Measurements from ENCODE around the gene IRF2BP2.
A peak's percentile ranks its signal among the peaks of the same experiment; 100 is the strongest.

Gene IRF2BP2

GRCh38 chr1:234585330-234586055 is 24.5 kb downstream of the IRF2BP2 start:
- no peak for DNase-seq

DNA sequence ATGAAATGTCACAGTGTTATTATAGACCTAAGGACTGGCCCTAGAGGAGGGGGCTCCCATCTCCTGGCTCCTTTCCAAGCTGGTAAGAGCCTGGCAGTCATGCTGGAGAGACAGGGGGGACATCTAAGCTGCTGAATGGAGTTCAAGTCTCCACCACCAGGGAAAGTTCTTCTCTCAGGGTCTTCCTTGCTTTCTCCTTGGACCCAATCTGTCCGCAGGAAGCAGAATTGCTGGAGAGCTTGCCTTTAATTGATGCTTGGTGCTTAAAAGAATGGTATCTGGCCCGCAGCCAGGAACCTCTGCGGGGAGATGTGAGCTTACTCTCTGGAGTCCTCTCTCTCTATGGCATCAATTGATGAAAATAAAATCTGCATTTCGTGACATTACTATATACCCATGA is 25.1 kb downstream of the IRF2BP2 start:
- peak in 9 of 51 donors; percentile 12 to 41 (median 23) for DNase-seq

GRCh38 chr1:234584420-234584805 is 25.6 kb downstream of the IRF2BP2 start:
- DNase-seq, result no peak

- DNase-seq, result peak in 18 of 51 donors; percentile 16 to 59 (median 35)
These were observed 26.1 kb downstream of the IRF2BP2 start for GRCh38 chr1:234583755-234584419.

DNA sequence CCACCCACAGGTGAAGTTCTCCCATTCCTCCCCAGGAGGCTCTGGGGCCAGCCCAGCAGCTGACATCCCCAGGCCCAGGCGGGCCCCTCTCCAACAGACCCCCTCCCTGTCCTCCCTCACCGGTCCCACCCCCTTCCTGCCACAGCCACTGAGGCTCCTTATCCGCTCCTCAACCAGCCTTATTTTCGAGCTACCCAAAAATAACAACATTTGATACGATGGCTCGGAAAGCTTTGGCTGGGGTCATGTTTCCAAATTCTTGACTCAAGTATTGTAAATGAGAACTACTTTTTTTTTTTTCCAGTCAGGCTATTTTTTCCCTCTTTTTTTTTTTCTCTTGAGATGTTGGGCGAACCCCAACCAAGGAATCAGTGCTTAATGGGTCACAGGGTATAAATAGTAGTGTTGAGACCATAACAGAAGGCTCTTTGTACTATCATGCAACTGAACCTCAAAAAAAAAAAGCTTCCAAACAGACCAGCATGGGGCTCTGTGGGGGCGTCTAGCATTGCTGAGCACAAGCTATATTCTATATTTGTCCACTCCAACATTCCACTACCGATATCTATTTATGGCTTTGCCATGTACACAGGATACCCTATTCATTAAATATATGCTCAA is 27.2 kb downstream of the IRF2BP2 start:
- DNase-seq, result no peak

DNA sequence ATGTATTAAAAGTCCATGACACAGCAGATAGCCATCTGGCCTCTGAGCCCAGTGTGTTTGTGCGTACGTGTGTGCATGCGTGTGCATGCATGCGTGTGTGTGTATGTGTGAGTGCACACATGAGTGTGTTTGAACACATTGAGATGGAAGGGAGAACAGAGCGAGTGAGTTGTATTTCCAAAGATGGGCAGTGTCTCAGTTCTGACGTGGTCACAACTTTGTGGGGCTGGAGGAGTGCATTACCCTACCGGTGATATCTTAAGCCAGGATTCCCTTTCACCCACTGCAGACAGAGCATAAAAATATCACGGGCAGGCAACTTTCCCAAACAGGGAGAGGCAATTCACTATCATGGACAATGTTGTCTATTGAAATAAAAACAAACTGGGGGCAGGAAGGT is 27.8 kb downstream of the IRF2BP2 start:
- DNase-seq, result no peak

DNA sequence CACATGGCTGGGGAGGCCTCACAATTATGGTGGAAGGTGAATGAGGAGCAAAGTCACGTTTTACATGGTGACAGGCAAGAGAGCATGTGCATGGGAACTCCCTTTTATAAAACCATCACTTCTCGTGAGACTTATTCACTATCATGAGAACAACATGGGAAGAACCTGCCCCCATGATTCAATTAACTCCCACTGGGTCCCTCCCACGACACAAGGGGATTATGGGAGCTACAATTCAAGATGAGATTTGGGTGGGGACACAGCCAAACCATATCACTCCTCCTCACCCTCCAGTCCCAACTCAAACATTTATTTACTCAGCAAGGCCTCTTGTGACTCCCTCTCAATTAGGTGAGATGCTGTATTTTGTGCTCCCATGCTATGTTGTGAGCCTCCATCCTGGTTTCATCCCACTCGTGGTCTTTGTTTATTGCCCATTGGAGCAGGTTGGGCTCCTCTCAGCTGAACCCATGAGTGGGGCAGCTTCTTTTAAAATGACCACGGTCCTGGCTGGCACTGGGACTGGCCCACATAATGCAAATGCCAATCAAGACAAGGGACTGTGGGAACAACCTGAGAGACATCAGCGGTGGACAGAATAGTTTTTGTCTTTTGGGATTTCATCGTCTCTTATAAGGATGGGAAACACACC is 28.8 kb downstream of the IRF2BP2 start:
- no peak for DNase-seq

- DNase-seq, result no peak
These were observed 30.0 kb downstream of the IRF2BP2 start for GRCh38 chr1:234579967-234580366.

GRCh38 chr1:234578735-234579134 is 31.2 kb downstream of the IRF2BP2 start:
- no peak for DNase-seq

DNA sequence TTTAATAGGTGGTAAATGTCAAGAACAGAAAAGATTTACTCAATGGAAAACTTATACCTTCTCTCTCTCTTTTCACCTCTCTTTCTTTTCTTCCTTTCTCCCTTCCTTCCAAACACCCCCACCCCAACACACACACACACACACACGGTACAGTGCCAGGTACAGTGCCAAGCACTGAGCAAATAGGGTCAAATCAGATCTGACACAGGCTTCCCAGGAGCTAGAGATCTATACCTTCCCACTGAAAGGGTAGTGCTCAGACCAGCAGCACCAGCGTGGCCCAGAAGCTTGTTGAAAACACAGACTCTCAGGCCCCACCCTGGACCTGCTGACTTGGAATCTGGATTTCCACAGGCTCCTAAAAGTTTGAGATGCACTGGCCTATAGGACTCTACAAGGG is 31.9 kb downstream of the IRF2BP2 start:
- DNase-seq, result no peak

- no peak for DNase-seq
These were observed 36.2 kb downstream of the IRF2BP2 start for GRCh38 chr1:234573711-234574299.

DNA sequence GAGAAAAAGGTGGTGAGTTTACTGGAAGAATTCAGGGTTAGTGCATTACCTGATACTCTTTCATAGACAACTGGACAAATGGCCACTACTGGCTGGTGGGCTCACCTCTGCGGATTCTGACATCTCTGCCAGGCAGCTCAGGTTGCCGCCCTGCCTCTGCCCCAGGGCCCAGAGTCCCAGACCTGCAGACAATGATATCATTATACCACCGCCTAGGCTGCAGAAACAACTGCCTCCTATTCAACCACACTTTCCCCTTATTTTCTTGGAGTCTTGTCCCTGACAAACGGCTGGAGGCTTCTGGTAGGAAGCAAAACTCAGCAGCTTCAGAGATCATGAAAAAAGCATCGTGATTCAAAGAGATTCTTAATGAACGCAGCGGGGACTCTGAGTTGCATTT is 37.0 kb downstream of the IRF2BP2 start:
- DNase-seq, result peak in 2 of 51 donors; percentile 16 to 24

DNA sequence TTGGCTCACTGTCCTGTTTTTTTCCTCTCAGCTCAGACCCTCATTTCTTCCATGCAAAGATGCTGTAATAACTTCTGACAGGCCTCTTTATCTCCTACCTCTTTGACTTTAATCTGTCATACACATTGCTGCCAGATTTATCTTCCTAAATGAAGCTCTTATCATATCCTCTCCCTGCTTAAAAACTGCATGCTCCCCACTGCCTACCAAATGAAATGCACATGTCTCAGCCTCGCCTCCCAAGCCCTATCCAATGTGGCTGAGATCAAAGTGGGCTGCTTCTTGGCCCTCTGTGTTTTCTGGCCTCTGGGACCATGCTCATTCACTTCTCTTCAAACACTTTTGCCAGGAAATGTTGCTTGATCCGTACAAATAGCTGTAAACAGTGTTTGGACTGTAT is 38.3 kb downstream of the IRF2BP2 start:
- DNase-seq, result no peak

DNA sequence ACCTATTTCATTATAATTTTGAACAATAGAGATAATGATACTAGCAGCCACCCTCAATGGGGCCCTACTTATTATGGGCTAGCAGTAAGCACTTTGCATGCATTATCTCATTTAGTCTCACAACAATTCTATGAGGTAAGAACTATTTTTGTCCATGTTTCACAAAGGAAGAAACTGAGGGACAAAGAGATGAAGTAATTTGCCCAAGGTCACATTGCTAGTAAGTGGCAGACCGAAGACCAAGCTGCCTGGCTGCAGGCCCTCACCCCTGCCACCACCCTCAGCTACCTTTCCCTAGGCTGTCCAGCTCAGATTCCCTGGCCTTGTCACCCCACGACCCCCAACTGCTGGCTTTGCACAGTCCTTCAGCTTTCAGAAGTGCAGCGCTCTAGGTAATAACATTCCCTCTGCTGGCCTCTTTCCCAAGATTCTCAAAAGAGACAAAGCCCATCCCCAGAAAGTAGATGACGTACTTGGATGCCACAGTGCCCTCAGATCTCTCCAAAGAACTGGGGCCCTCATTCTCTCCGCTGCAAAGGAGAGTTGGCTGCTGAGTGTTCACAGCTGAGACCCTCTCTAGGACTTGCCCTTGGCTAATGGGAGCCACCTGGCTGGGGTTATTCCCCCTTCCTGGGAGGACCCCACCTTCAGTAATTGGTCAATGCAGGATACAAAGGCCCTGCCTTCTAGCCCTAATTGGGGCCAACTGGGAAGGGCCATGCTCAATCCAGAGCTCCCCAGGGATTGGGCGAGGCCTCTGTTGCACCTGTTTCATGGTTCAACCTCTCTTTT is 39.5 kb downstream of the IRF2BP2 start:
- no peak for DNase-seq

GRCh38 chr1:234568345-234568744 is 41.6 kb downstream of the IRF2BP2 start:
- no peak for DNase-seq

- no peak for DNase-seq
These were observed 44.8 kb downstream of the IRF2BP2 start for GRCh38 chr1:234565132-234565531.

- DNase-seq, result no peak
These were observed 45.6 kb downstream of the IRF2BP2 start for GRCh38 chr1:234564035-234565029.

- DNase-seq, result no peak
These were observed 47.6 kb downstream of the IRF2BP2 start for GRCh38 chr1:234562334-234562733.

GRCh38 chr1:234561319-234561718 is 48.7 kb downstream of the IRF2BP2 start:
- DNase-seq, result no peak

Data from hypothalamus (tissue), 51 donors.